ENCODE data around the gene COL13A1.

COL13A1 gene

GRCh38 chr10:69772933-69773704 lies 28.6 kb upstream of the COL13A1 start:
- Mint-ChIP-seq H3K4me3 (no peak overlapping the region), H3K9me3 (no peaks in the 10 kb centered on the region), H3K27me3 (peaks cover 9% of the 10 kb centered on the region), H3K4me1 (no peaks in the 10 kb centered on the region), H3K27ac (no peak overlapping the region), H3K36me3 (no peaks in the 10 kb centered on the region)
- DNase-seq (ENCODE audit: low spot score in 2 of 2) (no peak), ATAC-seq (ENCODE audit: low read depth) (no peak)

- no peak overlapping the region for H3K4me3 Mint-ChIP-seq
- H3K36me3 Mint-ChIP-seq, result no peaks in the 10 kb centered on the region
- ATAC-seq (ENCODE audit: low read depth), result no peak
- H3K27me3 Mint-ChIP-seq, result peaks cover 9% of the 10 kb centered on the region
- no peaks in the 10 kb centered on the region for H3K4me1 Mint-ChIP-seq
- H3K9me3 Mint-ChIP-seq, result no peaks in the 10 kb centered on the region
- no peak for DNase-seq (ENCODE audit: low spot score in 2 of 2)
- H3K27ac Mint-ChIP-seq, result no peak overlapping the region
These were observed 27.1 kb upstream of the COL13A1 start for GRCh38 chr10:69774596-69774995.

GRCh38 chr10:69780077-69780476 lies 21.6 kb upstream of the COL13A1 start:
- no peak overlapping the region for H3K27ac Mint-ChIP-seq
- ATAC-seq (ENCODE audit: low read depth) (no peak), DNase-seq (ENCODE audit: low spot score in 2 of 2) (no peak)
- H3K36me3 Mint-ChIP-seq, result no peaks in the 10 kb centered on the region
- no peak overlapping the region for H3K4me3 Mint-ChIP-seq
- H3K4me1 Mint-ChIP-seq, result no peaks in the 10 kb centered on the region
- no peaks in the 10 kb centered on the region for H3K9me3 Mint-ChIP-seq
- peaks cover 6% of the 10 kb centered on the region for H3K27me3 Mint-ChIP-seq

- ATAC-seq (ENCODE audit: low read depth) (no peak), DNase-seq (ENCODE audit: low spot score in 2 of 2) (no peak)
- H3K4me3 Mint-ChIP-seq, result no peak overlapping the region
- peaks cover 2% of the 10 kb centered on the region for H3K27me3 Mint-ChIP-seq
- H3K36me3 Mint-ChIP-seq, result no peaks in the 10 kb centered on the region
- no peaks in the 10 kb centered on the region for H3K9me3 Mint-ChIP-seq
- H3K27ac Mint-ChIP-seq, result no peak overlapping the region
- H3K4me1 Mint-ChIP-seq, result no peaks in the 10 kb centered on the region
These were observed 20.1 kb upstream of the COL13A1 start for GRCh38 chr10:69781576-69781975.

- Mint-ChIP-seq H3K36me3 (no peaks in the 10 kb centered on the region), H3K4me3 (no peak overlapping the region), H3K27ac (no peak overlapping the region), H3K27me3 (peaks cover 1% of the 10 kb centered on the region), H3K9me3 (no peaks in the 10 kb centered on the region), H3K4me1 (no peaks in the 10 kb centered on the region)
- DNase-seq (ENCODE audit: low spot score in 2 of 2) (no peak), ATAC-seq (ENCODE audit: low read depth) (no peak)
These were observed 18.2 kb upstream of the COL13A1 start for GRCh38 chr10:69783515-69783914.

GRCh38 chr10:69786791-69787190 lies 14.9 kb upstream of the COL13A1 start:
- H3K27ac Mint-ChIP-seq, result no peak overlapping the region
- ATAC-seq (ENCODE audit: low read depth) (no peak), DNase-seq (ENCODE audit: low spot score in 2 of 2) (no peak)
- H3K36me3 Mint-ChIP-seq, result no peaks in the 10 kb centered on the region
- peaks cover 2% of the 10 kb centered on the region for H3K9me3 Mint-ChIP-seq
- no peaks in the 10 kb centered on the region for H3K4me1 Mint-ChIP-seq
- no peak overlapping the region for H3K4me3 Mint-ChIP-seq
- H3K27me3 Mint-ChIP-seq, result peaks cover 7% of the 10 kb centered on the region

- ATAC-seq (ENCODE audit: low read depth) (no peak), DNase-seq (ENCODE audit: low spot score in 2 of 2) (no peak)
- H3K4me3 Mint-ChIP-seq, result no peak overlapping the region
- H3K36me3 Mint-ChIP-seq, result no peaks in the 10 kb centered on the region
- no peak overlapping the region for H3K27ac Mint-ChIP-seq
- no peaks in the 10 kb centered on the region for H3K4me1 Mint-ChIP-seq
- peaks cover 12% of the 10 kb centered on the region for H3K27me3 Mint-ChIP-seq
- peaks cover 4% of the 10 kb centered on the region for H3K9me3 Mint-ChIP-seq
These were observed 14.0 kb upstream of the COL13A1 start for GRCh38 chr10:69787681-69788080.

GRCh38 chr10:69789164-69789576 lies 12.5 kb upstream of the COL13A1 start:
- DNase-seq (ENCODE audit: low spot score in 2 of 2) (no peak), ATAC-seq (ENCODE audit: low read depth) (no peak)
- no peak overlapping the region for H3K27ac Mint-ChIP-seq
- H3K4me3 Mint-ChIP-seq, result no peak overlapping the region
- H3K4me1 Mint-ChIP-seq, result no peaks in the 10 kb centered on the region
- H3K9me3 Mint-ChIP-seq, result peaks cover 5% of the 10 kb centered on the region
- peaks cover 14% of the 10 kb centered on the region for H3K27me3 Mint-ChIP-seq
- H3K36me3 Mint-ChIP-seq, result no peaks in the 10 kb centered on the region

- DNase-seq (ENCODE audit: low spot score in 2 of 2) (no peak), ATAC-seq (ENCODE audit: low read depth) (no peak)
- Mint-ChIP-seq H3K27me3 (peaks cover 21% of the 10 kb centered on the region), H3K36me3 (no peaks in the 10 kb centered on the region), H3K27ac (no peak overlapping the region), H3K4me1 (no peaks in the 10 kb centered on the region), H3K4me3 (no peak overlapping the region), H3K9me3 (peaks cover 5% of the 10 kb centered on the region)
These were observed 9.9 kb upstream of the COL13A1 start for GRCh38 chr10:69791812-69792211.

GRCh38 chr10:69792341-69792740 lies 9.4 kb upstream of the COL13A1 start:
- Mint-ChIP-seq H3K27me3 (peaks cover 20% of the 10 kb centered on the region), H3K36me3 (no peaks in the 10 kb centered on the region), H3K9me3 (peaks cover 5% of the 10 kb centered on the region), H3K4me3 (no peak overlapping the region), H3K4me1 (no peaks in the 10 kb centered on the region), H3K27ac (no peak overlapping the region)
- ATAC-seq (ENCODE audit: low read depth) (no peak), DNase-seq (ENCODE audit: low spot score in 2 of 2) (no peak)

- ATAC-seq (ENCODE audit: low read depth) (no peak), DNase-seq (ENCODE audit: low spot score in 2 of 2) (no peak)
- Mint-ChIP-seq H3K4me3 (no peak overlapping the region), H3K4me1 (no peaks in the 10 kb centered on the region), H3K27me3 (peaks cover 23% of the 10 kb centered on the region), H3K27ac (no peak overlapping the region), H3K36me3 (no peaks in the 10 kb centered on the region), H3K9me3 (peaks cover 5% of the 10 kb centered on the region)
These were observed 7.0 kb upstream of the COL13A1 start for GRCh38 chr10:69794673-69795072.

- H3K4me3 Mint-ChIP-seq, result no peak overlapping the region
- ATAC-seq (ENCODE audit: low read depth), result no peak
- no peaks in the 10 kb centered on the region for H3K4me1 Mint-ChIP-seq
- no peak overlapping the region for H3K27ac Mint-ChIP-seq
- peaks cover 24% of the 10 kb centered on the region for H3K27me3 Mint-ChIP-seq
- DNase-seq (ENCODE audit: low spot score in 2 of 2), result no peak
- H3K9me3 Mint-ChIP-seq, result peaks cover 5% of the 10 kb centered on the region
- H3K36me3 Mint-ChIP-seq, result no peaks in the 10 kb centered on the region
These were observed 6.3 kb upstream of the COL13A1 start for GRCh38 chr10:69795242-69795934.

GRCh38 chr10:69797959-69798358 lies 3.7 kb upstream of the COL13A1 start:
- H3K4me1 Mint-ChIP-seq, result peaks cover 4% of the 10 kb centered on the region
- peaks cover 1% of the 10 kb centered on the region for H3K9me3 Mint-ChIP-seq
- H3K4me3 Mint-ChIP-seq, result no peak overlapping the region
- H3K36me3 Mint-ChIP-seq, result no peaks in the 10 kb centered on the region
- ATAC-seq (ENCODE audit: low read depth), result no peak
- DNase-seq (ENCODE audit: low spot score in 2 of 2), result no peak
- H3K27me3 Mint-ChIP-seq, result peaks cover 22% of the 10 kb centered on the region
- H3K27ac Mint-ChIP-seq, result no peak overlapping the region

- Mint-ChIP-seq H3K36me3 (no peaks in the 10 kb centered on the region), H3K27me3 (peaks cover 28% of the 10 kb centered on the region), H3K4me1 (peaks cover 4% of the 10 kb centered on the region), H3K4me3 (no peak overlapping the region), H3K27ac (no peak overlapping the region), H3K9me3 (no peaks in the 10 kb centered on the region)
- no peak for ATAC-seq (ENCODE audit: low read depth)
- no peak for DNase-seq (ENCODE audit: low spot score in 2 of 2)
These were observed 1.6 kb upstream of the COL13A1 start for GRCh38 chr10:69800109-69800508.

GRCh38 chr10:69800665-69801064 lies 1.0 kb upstream of the COL13A1 start:
- ATAC-seq (ENCODE audit: low read depth), result no peak
- Mint-ChIP-seq H3K27me3 (peaks cover 28% of the 10 kb centered on the region), H3K27ac (no peak overlapping the region), H3K36me3 (no peaks in the 10 kb centered on the region), H3K4me1 (peaks cover 4% of the 10 kb centered on the region), H3K9me3 (no peaks in the 10 kb centered on the region), H3K4me3 (no peak overlapping the region)
- no peak for DNase-seq (ENCODE audit: low spot score in 2 of 2)
